ENCODE measurements around the gene CCDC179. TPM values are rescaled to one million over a fixed set of nuclear protein-coding genes. Genes with fewer than 3 reads are reported as not detected.

CCDC179 gene
- polyA plus RNA-seq, 1 experiment = not detected

DNA sequence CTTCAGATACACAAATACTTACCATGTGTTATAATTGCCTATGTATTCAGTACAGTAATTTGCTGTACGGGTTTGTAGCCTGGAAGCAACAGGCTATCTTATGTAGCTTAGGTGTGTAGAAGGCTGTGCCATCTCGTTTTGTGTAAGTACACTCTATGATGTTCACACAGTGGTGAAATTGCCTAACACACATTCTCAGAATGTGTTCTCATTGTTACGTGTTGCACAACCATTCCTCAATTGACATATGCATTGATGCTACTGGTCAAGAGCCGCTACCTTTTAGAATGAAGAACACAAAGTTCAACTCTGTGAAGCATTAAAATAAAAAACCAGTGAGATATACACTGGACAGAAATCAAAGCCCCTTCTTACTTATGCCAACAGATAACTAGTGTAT lies 57.4 kb downstream of the CCDC179 start:
- DNase-seq (ENCODE audit: low read depth, low spot score) = no peak
- Histone ChIP-seq H3K27me3 (ENCODE audit: control insufficient read depth, insufficient read depth, low read length) (no peaks in the 10 kb centered on the region), H3K4me3 (ENCODE audit: low read depth, low read length) (no peak overlapping the region), H3K27ac (ENCODE audit: low read depth, low read length) (no peak overlapping the region), H3K9me3 (ENCODE audit: control insufficient read depth, insufficient read depth, low read length) (no peaks in the 10 kb centered on the region)
- TF ChIP-seq, protein P1, sequence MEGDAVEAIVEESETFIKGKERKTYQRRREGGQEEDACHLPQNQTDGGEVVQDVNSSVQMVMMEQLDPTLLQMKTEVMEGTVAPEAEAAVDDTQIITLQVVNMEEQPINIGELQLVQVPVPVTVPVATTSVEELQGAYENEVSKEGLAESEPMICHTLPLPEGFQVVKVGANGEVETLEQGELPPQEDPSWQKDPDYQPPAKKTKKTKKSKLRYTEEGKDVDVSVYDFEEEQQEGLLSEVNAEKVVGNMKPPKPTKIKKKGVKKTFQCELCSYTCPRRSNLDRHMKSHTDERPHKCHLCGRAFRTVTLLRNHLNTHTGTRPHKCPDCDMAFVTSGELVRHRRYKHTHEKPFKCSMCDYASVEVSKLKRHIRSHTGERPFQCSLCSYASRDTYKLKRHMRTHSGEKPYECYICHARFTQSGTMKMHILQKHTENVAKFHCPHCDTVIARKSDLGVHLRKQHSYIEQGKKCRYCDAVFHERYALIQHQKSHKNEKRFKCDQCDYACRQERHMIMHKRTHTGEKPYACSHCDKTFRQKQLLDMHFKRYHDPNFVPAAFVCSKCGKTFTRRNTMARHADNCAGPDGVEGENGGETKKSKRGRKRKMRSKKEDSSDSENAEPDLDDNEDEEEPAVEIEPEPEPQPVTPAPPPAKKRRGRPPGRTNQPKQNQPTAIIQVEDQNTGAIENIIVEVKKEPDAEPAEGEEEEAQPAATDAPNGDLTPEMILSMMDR (IDR thresholded peaks at IDR 0.05; ENCODE audit: low read depth, low read length) = no peak
- ChIA-PET POLR2A (no interaction called here), CTCF (no interaction called here)

DNA sequence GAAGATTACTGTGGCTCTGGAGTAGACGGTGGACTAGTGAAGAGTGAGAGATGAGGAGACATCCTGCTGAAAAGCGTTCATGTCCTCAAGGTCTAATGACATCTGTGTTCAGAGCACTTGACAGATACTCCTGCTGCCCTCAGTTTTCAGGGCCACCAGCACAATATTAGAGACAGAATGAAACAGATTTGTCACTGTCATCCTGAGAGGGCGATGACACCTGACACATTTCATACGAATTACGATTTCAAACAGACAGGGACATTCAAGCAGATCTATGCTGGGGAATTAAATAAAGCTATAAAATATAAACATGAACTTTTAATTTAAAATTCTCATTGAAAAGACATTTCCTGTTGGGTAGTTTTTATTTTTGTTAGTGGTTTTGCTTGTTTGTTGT lies 59.8 kb downstream of the CCDC179 start:
- DNase-seq (ENCODE audit: low read depth, low spot score) = no peak
- TF ChIP-seq, protein P1 (IDR thresholded peaks at IDR 0.05; ENCODE audit: low read depth, low read length) = no peak
- no peaks in the 10 kb centered on the region for H3K9me3 ChIP-seq (ENCODE audit: control insufficient read depth, insufficient read depth, low read length)
- H3K27me3 ChIP-seq (ENCODE audit: control insufficient read depth, insufficient read depth, low read length) = no peaks in the 10 kb centered on the region
- ChIA-PET POLR2A (no interaction called here), CTCF (interaction anchor here (1.9 kb wide), 1 partner anchor 13 kb away, joined by 15 read pairs; no protein-coding TSS in a partner anchor)
- H3K27ac ChIP-seq (ENCODE audit: low read depth, low read length) = no peak overlapping the region
- no peak overlapping the region for H3K4me3 ChIP-seq (ENCODE audit: low read depth, low read length)

DNA sequence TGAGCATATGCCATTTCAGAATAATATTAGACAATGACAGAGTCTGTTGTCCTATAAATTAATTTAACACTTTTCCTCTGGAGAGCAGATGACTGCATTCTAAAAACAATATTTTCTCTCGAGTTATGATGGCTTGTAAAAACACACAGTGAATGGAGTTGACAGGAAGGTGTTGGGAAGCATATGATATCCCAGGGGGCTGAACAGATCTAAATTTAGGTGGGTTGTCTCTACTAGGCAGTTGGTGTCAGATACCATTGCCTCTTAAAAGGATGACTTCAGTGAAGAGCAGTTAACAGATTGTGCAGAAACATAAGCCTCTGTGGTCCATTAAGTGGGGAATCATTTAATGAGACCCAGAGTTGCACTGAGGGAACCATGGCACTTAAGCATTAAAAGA lies 61.4 kb downstream of the CCDC179 start:
- TF ChIP-seq, protein P1 (IDR thresholded peaks at IDR 0.05; ENCODE audit: low read depth, low read length) = no peak
- Histone ChIP-seq H3K27me3 (ENCODE audit: control insufficient read depth, insufficient read depth, low read length) (no peaks in the 10 kb centered on the region), H3K9me3 (ENCODE audit: control insufficient read depth, insufficient read depth, low read length) (no peaks in the 10 kb centered on the region), H3K4me3 (ENCODE audit: low read depth, low read length) (no peak overlapping the region), H3K27ac (ENCODE audit: low read depth, low read length) (no peak overlapping the region)
- ChIA-PET POLR2A (no interaction called here), CTCF (interaction anchor here (4.9 kb wide), 1 partner anchor 11 kb away, joined by 36 read pairs; no protein-coding TSS in a partner anchor)
- no peak for DNase-seq (ENCODE audit: low read depth, low spot score)

DNA sequence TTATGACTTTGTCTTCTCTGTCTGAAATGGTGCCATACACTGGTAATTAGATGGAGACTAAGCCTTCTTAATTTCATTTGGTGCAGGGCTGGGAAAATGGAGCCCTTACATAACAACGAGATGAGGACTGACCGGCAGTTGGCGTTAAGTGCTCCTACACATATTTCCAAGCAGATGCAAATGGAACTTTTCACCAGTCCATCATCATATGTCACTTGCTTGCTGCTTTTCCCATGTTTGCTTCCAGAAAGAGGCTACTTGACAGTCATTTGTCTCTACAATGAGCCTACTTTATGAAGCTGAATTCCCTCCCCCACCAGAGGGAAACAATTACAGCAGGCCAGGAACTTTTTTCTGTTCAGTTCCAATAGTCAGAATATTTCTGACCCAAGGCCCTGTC lies 63.2 kb downstream of the CCDC179 start:
- Histone ChIP-seq H3K4me3 (ENCODE audit: low read depth, low read length) (no peak overlapping the region), H3K9me3 (ENCODE audit: control insufficient read depth, insufficient read depth, low read length) (no peaks in the 10 kb centered on the region), H3K27me3 (ENCODE audit: control insufficient read depth, insufficient read depth, low read length) (no peaks in the 10 kb centered on the region), H3K27ac (ENCODE audit: low read depth, low read length) (no peak overlapping the region)
- ChIA-PET POLR2A (no interaction called here), CTCF (interaction anchor here (4.9 kb wide), 1 partner anchor 9 kb away, joined by 36 read pairs; no protein-coding TSS in a partner anchor)
- no peak for DNase-seq (ENCODE audit: low read depth, low spot score)
- TF ChIP-seq, protein P1 (IDR thresholded peaks at IDR 0.05; ENCODE audit: low read depth, low read length) = no peak

Other genes with a start within 250 kb of the CCDC179 start
- 5.6 and 6.4 TPM in 2 replicates for gene FANCF, start 234.7 kb downstream of the CCDC179 start, polyA plus RNA-seq (2011; rRNA removed)
- gene GAS2, start 193.9 kb downstream of the CCDC179 start, polyA plus RNA-seq (2011; rRNA removed) = 0.32 and 0.67 TPM in 2 replicates
- 7.4 and 10.3 TPM in 2 replicates for gene SVIP, start 30.7 kb downstream of the CCDC179 start, polyA plus RNA-seq (2011; rRNA removed)

All from AG04450 (cell line).